Measurements from ENCODE around the gene IL37.
"Not testable (repeated sequence)": the region's sequence is repeated elsewhere in the genome, so short reads cannot be mapped to it uniquely, and the experiment has no call there.

IL37 gene

DNA sequence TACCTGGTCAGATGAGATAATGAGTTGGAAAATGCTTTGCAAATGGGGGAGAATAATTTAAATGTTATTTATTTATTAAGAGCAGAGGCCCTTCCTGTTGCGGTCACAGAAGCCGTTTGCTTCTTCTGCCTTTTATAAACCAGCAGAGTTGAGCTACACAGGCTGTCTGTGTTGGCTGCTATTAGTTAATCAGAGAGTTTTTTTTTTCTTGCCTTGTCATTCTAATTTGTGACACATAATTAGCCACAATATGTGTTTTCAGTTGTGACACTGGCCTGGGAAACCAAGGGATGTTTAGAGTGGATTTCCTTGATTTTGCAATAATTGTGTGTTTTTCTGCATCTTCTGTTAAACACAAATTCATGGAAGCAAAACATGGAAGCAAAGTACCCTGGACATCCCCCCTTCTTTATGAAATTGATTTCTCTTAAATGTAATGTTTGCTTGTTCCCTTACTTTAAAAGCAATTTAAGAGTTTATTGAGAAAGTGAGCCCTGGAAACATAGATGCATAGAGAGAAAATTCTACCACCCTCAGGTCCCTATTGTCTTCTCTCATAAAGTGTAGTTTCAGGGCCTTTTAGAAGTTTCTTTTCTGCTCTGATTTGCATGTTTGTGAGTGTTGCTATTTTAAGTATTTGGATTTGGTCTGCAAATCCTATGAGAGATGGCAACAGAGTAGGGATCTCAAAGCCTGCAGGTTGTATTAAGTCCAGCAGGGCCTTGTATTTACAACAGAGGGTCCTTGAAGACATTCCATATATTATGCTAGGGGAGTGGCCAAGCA is 22.8 kb upstream of the IL37 start:
- in situ Hi-C loops (cut with MboI; ENCODE audit: low sequenced_read_pairs): loop anchor here (5.0 to 25.0 kb wide), 2 partner anchors 136 to 276 kb away; no protein-coding TSS in a partner anchor

DNA sequence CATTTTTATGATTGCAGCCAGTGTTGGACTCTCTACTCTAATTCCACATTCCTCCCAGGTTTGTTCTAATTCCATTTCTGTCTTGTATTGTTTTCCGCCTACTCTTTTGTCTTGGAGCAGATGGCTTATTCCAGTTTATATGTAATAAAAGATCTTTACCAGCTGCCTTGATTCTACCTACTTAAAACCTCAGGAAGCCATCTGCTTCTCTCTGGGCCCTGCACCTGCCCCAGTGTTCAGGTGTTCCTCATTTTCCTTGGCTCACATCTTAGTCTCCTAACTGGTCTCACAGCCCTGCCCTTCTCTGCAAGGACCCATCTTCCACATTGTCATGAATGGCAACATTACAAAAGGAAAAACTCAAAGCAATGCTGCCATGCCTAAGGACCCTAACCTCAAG is 21.0 kb upstream of the IL37 start:
- in situ Hi-C loops (cut with MboI; ENCODE audit: low sequenced_read_pairs): loop anchor here (5.0 to 25.0 kb wide), 2 partner anchors 138 to 278 kb away; no protein-coding TSS in a partner anchor

DNA sequence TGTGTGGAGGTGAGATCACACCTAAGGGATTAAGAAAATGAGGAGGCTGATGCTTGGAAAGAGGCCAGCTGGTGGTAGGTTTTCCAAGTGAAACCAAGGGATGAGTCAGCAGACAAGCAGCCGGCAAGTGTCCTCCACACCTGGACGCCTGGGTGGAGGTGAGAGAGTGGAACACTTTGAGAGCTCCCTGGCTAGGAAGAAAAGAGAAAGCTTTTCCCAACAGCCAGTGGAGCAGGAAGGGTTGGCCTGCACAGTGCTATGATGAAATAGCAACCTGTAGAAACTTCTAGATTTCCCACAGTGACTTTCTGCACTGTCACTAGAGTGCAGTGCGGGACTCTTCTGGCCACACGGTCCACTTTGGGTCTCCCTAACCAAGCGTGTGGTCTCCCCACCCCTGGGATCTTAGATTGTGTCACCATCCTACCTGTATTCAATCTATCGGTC is 19.6 kb upstream of the IL37 start:
- in situ Hi-C loops (cut with MboI; ENCODE audit: low sequenced_read_pairs): loop anchor here (25.0 kb wide), 1 partner anchor 279 kb away; no protein-coding TSS in a partner anchor

DNA sequence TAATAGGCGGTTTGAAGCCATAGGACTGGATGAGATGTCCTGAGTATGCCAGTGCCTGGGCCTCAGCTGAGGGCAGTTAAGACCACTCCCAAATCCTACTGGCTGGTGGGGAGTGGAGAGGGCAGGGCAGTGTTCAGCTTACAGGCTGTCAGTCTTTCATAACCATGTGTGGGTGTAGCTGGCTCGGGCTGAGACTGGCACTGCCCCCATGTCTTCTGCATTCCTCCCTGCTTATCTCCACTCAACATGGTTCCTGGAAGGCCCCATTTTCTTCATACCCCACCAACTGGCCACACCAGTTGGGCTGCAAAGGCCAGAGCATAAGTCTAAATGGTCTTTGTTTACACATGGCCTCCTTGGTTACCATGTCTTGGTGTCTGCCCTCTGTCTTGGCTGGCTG is 17.2 kb upstream of the IL37 start:
- in situ Hi-C loops (cut with MboI; ENCODE audit: low sequenced_read_pairs): loop anchor here (25.0 kb wide), 1 partner anchor 281 kb away; no protein-coding TSS in a partner anchor

DNA sequence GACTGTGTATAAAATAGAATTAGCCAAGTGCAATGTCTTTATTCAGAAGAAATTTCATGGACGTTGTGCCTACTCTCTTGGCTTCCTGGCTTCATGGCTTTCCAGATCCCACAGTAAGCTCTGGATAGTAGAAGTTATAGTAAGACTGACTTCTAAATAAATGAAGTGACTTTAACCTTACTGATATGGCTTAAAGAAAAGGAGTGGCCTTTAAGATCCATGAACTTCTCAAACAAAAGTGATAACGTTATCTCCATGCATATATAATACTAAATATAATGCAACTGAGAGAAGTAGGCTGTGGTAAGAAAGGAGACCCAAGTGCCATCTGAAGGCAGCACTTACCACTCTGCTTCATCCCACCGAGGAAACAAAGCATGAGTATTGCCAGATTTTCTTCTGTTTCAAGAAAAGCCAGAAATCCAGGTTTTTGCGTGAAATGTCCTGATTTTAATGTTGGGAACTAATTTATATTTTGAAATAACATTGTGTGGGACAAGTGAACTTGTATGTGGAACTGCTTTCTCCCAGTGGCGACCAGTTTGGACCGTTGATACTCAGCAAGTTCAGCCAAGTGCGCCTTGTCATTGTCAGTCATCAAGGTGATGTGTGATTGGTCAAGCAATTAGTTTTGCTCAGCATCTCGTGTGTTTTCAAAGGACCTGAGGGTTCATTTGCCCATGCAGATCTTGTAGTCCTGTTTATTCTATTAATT is 13.9 kb upstream of the IL37 start:
- in situ Hi-C loops (cut with MboI; ENCODE audit: low sequenced_read_pairs): loop anchor here (25.0 kb wide), 1 partner anchor 285 kb away; no protein-coding TSS in a partner anchor

DNA sequence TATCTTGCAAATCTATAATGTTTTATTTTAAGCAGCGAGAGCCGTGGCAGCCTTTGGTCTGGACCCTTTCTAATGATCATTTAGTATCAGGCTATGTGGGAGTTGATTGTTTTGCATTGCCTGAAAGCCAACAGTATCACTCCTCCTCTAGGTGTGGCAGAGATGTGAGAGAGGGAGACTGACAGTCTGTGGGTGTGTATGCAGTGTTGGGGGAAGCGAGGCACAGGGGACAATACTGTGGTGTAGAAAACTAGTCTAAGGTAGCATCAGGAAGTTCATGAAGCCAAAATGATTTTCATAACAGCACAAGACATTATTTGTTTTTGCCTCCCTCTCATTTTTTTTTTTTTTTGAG is 13.4 kb upstream of the IL37 start:
- in situ Hi-C loops (cut with MboI; ENCODE audit: low sequenced_read_pairs): loop anchor here (25.0 kb wide), 1 partner anchor 285 kb away; no protein-coding TSS in a partner anchor

DNA sequence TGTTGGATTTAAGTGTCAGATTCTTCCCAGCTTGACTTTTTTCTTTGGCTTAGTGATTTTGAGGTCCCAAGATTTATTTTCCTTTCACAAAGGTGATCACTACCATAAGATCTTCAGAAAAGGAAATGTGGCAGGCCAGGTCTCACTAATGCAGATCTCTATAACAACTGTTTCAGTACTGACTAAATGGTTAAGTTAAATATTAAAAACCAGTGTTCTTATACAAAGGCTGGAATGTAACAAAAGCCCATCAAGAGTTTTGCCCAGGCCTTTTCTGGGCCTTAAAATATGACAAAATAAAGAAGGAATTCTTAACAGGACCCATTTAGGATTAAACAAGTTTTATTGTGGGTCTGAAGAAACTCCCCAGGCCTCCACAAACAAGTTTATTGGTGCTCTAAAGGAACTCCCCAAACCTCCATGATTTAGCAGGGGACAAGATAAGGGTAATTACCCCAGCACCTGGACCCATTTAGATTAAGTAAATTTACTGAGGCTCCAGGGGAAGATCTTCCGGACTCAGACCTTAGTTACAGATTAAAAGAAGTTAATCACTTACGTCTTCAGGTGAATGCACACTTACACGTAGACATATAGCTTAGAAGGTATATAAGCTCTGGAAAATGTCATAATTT is 9.4 kb upstream of the IL37 start:
- in situ Hi-C loops (cut with MboI; ENCODE audit: low sequenced_read_pairs): not testable (repeated sequence)

DNA sequence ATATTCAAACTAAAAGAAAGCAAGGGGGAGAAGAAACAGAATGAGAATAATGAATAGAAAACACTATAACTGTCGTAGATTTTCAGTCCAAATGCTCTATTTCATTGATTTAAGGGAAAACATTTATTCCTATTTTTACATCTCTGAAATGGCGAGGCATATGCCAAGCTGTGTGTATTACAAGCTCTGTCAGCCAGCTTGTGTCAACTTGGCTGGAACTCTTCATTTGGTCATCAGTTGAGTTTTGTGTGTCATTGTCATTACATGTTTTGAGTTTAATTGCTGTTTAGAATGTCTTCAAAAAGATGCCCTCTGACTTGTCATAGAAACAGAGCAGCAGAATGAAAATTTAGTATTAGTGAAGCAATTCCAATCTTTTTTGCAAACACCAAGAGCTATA is 8.1 kb upstream of the IL37 start:
- in situ Hi-C loops (cut with MboI; ENCODE audit: low sequenced_read_pairs): no loop called here

DNA sequence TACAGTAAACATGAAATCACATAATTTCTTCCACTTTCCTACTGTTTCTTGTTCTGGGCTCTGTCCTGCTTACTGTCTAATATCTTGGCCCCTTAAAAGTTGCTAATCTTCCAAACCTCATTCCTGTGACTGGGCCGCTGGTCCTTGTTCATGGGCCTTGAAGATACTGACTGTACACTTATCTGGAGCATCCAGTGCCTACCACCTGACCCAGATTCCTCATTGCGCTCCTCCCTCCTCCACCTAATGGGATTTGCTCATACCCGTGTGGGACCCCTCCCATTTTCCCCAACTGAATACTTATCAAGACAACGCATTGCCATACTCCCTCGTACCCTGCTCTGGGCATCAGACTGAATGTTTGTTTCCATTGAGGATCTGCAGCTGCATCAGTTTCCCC is 6.1 kb upstream of the IL37 start:
- in situ Hi-C loops (cut with MboI; ENCODE audit: low sequenced_read_pairs): no loop called here

DNA sequence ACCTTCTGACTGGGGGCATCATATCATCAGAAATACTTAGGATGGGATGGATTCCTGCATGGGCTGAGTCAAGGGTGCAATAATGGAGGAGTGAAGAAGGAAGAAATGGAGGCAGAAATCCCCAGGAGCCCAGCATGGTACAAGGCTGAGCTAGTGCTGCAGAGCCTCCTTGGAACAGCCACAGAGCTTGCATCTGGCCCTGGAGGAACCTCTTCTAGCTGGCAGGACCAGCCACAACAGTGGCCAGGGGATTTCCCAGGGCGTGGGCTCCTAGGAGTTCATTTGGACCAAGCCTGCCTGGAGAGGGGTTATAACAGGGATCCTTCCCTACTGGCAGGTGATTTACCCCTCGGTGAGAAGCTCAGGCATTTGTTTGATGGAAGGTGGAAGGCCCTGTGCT is 4.7 kb upstream of the IL37 start:
- in situ Hi-C loops (cut with MboI; ENCODE audit: low sequenced_read_pairs): no loop called here

DNA sequence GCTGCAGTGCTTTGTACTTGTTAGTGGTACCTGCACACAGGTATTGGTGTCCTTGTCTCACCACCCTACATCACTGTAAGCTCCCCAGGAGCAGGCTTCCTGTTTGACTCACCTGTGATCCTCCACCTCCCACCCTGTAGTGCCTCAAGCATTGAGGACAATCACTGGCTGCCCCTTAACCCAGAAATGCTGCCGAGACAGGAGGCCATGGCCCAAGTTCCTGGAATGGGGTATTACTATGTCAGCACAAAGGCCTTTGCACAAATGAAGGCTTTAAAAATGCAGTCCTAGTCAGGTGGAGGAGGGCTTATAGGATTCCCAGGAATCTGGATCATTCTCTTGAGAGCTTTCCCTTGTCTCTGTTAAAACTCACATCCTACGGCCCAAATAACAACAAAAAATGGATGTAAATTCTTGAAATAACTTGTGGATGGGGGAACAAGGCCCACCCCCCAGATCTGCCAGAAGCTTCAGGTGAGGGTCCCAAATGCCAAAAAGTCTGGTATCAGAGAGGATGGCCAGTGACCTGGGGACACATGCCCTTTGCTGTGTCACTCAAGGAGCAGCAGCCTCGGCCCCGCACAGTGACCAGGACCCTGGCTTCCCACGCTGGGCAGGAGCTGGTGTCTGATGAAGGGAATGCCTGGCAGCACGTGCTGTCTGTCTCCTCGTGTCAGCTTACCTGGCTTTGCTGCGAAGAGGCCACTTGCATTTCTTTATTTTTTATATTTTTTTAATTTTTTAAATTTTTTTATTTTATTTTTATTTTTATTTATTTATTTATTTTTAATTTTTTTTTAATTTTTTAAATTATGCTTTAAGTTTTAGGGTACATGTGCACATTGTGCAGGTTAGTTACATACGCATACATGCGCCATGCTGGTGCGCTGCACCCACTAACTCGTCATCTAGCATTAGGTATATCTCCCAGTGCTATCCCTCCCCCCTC is 3.7 kb upstream of the IL37 start:
- in situ Hi-C loops (cut with MboI; ENCODE audit: low sequenced_read_pairs): no loop called here

DNA sequence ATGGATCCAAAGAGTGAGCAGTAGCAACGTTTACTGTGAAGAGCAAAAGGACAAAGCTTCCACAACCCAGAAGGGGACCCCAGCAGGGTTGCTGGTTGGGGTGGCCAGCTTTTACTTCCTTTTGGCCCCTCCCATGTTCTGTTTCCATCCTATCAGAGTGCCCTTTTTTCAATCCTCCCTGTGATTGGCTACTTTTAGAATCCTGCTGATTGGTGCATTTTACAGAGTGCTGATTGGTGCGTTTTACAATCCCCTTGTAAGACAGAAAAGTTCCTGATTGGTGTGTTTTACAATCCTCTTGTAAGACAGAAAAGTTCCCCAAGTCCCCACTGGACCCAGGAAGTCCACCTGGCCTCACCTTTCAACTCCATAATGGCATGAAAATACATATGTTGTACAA is 2.4 kb upstream of the IL37 start:
- in situ Hi-C loops (cut with MboI; ENCODE audit: low sequenced_read_pairs): not testable (repeated sequence)

DNA sequence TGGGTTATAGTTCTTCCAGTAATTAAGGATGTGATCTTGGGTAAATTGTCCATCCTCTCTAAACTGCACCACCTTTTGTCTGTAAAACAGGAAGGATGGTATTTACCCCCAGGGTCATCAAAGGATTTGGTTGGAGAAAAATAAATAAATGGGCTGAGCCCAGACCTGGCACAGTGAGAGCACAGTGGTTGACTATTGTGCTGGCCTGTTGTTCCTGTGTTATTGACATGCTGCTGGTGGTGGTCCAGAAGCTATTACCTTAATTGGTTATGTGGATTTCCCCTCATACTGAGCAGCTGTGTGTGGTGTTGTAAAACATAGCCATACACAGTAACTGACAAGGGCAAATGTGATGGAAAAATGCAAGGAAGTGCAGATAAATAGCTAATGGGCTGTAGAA is 746 bp upstream of the IL37 start:
- in situ Hi-C loops (cut with MboI; ENCODE audit: low sequenced_read_pairs): no loop called here

DNA sequence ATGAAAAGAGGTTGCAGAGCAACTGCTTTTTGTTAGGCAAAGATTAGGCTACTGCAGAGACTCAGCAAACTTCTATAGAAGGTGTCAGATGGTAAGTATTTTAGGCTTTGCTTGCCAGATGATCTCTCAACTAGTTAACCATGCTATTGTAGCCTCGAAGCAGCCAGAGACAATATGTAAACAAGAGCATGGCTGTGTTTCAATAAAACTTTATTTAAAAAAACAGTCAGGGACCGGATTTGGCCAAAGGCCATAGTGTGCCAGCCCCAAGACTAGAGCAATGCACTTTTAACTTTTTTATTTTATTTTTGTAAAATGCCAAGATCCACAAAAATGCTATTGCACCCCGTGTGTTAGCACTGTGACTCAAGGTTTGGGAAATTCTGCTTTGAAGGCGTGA is 1.4 kb downstream of the IL37 start:
- in situ Hi-C loops (cut with MboI; ENCODE audit: low sequenced_read_pairs): no loop called here

DNA sequence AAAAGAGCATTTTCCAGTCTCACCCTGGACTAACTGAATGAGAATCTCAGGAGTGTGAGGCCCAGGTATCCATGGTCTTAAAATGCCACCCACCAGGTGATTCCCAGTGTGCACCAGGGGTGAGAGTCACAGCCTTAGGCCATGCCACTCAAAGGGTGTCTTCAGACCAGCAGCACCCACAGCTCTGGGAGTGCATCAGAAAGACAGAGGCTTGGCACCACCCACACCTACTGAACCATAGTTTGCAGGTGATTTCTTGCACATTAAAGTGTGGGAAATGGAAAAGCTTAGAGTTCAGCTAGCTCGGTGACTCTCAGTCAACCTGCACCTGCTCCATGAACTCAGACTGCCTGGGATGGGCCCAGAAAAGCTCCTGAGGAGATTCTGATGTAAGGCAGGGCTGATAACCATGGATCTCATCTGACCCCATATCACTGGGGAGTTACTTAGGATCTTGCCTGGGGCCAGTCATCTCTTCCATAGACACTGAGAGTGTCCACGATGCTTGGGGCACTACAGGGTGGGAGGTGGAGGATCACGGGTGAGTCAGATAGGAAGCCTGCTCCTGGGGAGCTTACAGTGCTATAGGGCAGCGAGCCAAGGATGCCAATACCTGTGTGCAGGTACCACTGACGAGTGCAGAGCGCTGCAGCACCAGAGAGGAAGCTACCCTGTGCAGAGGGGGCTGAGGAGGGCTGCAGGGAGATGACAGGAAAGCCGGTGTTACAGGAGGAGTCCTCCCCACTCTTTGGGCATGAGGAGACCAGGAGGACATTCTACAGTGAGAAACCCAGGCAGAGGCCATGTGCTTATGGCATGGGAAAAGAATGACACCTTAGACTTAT is 4.6 kb downstream of the IL37 start:
- in situ Hi-C loops (cut with MboI; ENCODE audit: low sequenced_read_pairs): no loop called here

DNA sequence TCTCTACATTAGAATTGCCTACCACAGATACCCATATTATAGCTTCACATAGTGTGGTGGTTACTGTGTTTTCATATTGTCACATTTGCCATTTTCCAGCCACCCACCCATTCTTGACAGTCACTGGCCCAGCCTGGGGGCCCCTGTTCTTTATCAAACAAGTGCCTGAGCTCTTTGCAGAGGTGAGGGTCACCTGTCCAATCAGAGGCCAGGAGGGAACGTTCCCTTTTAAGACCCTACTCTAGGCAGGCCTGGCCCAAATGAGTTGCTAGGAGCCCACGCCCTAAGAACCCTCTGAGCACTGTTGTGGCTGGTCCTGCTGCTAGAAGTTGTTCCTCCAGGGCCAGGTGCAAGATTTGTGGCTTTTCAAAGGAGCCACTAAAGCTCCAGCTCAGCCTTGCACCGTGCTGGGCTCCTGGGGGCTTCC is 5.2 kb downstream of the IL37 start:
- in situ Hi-C loops (cut with MboI; ENCODE audit: low sequenced_read_pairs): no loop called here

DNA sequence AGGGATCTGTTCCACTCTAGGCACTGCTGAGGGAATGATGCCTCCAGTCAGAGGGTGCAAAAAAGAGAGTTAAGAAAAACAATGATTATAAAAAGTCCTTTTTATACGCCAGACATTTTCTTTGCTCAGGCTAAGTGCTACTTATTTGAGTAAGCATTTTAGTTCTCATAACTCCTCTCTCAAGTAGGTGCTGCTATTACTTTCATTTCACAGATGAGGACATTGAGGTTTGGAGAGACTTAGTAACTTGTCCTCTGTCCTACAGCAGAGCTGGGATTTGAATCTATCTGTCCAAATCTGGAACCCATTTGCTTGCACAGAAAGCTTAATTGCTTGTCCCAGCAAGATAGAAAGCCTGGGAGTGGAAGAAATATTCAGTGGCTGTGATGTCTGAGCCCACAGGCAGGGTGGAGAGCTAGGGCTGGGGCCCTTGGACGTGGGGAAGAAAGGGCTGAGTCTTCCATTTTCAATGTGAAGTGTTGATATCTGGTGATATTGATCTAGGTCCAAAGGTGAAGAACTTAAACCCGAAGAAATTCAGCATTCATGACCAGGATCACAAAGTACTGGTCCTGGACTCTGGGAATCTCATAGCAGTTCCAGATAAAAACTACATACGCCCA is 5.8 kb downstream of the IL37 start:
- in situ Hi-C loops (cut with MboI; ENCODE audit: low sequenced_read_pairs): no loop called here

DNA sequence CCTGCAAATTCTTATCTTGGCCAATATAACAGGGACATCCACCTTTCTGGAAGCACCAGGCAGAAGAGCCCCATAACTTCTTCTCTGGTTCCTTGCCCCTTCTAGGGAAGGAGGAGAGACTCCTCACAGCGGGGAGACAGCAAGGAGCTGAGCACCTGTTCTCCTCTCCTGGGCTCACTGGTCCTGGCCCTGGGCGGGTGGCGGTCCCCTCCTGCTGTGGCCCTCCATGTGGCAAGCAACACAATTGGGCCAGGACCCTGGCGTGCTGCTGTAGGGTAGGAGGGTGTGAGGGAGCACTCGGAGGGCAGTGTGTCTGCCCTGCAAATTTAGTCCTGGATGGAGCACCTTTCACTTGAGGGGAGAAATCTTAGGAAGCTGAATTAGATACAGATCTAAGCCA is 6.9 kb downstream of the IL37 start:
- in situ Hi-C loops (cut with MboI; ENCODE audit: low sequenced_read_pairs): no loop called here

DNA sequence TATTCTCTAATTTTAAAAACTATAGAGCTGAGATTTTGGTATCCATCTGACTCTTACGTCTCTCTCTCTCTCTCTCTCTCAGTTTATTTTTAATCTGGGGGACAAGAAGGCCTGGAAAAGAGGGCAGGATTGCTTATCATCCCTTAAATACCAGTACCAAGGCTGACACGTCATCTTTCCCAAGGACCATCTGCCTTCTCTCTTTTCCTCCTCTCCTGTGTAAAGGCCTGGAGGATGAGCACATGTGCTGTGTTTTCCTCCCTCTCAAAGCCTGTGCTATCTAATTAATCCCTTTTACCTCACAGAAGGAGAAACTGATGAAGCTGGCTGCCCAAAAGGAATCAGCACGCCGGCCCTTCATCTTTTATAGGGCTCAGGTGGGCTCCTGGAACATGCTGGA is 7.3 kb downstream of the IL37 start:
- in situ Hi-C loops (cut with MboI; ENCODE audit: low sequenced_read_pairs): no loop called here
